Neural cell (in vitro differentiated cells): ENCODE measurements around the gene KCNH6. TPM values are rescaled to one million over a fixed set of nuclear protein-coding genes. Genes with fewer than 3 reads are reported as not detected.

Source experiments
- H2AFZ ChIP-seq: fragments of 200-600, 300-800 bp; sonication (generic), shearing (Covaris generic); 2 replicates; pipeline ENCODE4 v1.6.0; 2014; ENCODE audit warnings: low read depth, mild to moderate bottlenecking, antibody characterized with exemption, low read length, moderate library complexity
- H3F3A ChIP-seq: fragments of 200-600 bp; shearing (Covaris generic); 2 replicates; pipeline ENCODE4 v1.6.1; 2016; ENCODE audit warnings: mild to moderate bottlenecking, moderate library complexity, mixed read lengths, antibody characterized with exemption, low read length; ENCODE audit not compliant: insufficient read depth, poor library complexity, severe bottlenecking
- H3K27ac ChIP-seq: fragments of 200-600, 300-800 bp; sonication (generic), shearing (Covaris generic); 2 replicates; pipeline ENCODE4 v1.5.1; 2014; ENCODE audit warnings: mild to moderate bottlenecking, low read length, moderate library complexity
- H3K27me3 ChIP-seq: fragments of 300-800, 200-600 bp; sonication (generic), shearing (Covaris generic); 2 replicates; pipeline ENCODE4 v1.6.0; 2014; ENCODE audit warnings: mild to moderate bottlenecking, low read depth, low read length, moderate library complexity; ENCODE audit not compliant: insufficient read depth
- H3K36me3 ChIP-seq: fragments of 300-800, 200-600 bp; sonication (generic), shearing (Covaris generic); 2 replicates; pipeline ENCODE4 v1.5.1; 2014; ENCODE audit warnings: mild to moderate bottlenecking, antibody characterized with exemption, low read length, moderate library complexity; ENCODE audit not compliant: insufficient read depth
- H3K4me2 ChIP-seq: fragments of 300-800, 200-600 bp; sonication (generic), shearing (Covaris generic); 2 replicates; pipeline ENCODE4 v1.6.0; 2014; ENCODE audit warnings: mild to moderate bottlenecking, low read length
- H3K4me3 ChIP-seq: fragments of 300-800, 200-600 bp; sonication (generic), shearing (Covaris generic); 2 replicates; pipeline ENCODE4 v1.5.1; 2014; ENCODE audit warnings: mild to moderate bottlenecking, low read length, moderate library complexity
- H3K79me2 ChIP-seq: fragments of 200-600 bp; shearing (Covaris generic); replicated peaks from 2 replicates; pipeline ENCODE4 v1.6.0; 2014; ENCODE audit warnings: mild to moderate bottlenecking, low read length, moderate library complexity; ENCODE audit not compliant: insufficient read depth
- H3K9ac ChIP-seq: fragments of 300-800, 200-600 bp; sonication (generic), shearing (Covaris generic); 2 replicates; pipeline ENCODE4 v1.6.1; 2016; ENCODE audit warnings: mild to moderate bottlenecking, low read length, mixed read lengths
- H3K9me2 ChIP-seq: fragments of 200-600 bp; shearing (Covaris generic); 2 replicates; pipeline ENCODE4 v1.6.1; 2016; ENCODE audit warnings: mild to moderate bottlenecking, low read length, mixed read lengths; ENCODE audit not compliant: insufficient read depth
- H3K9me3 ChIP-seq: fragments of 200-600, 300-800 bp; sonication (generic), shearing (Covaris generic); 2 replicates; pipeline ENCODE4 v1.6.1; 2016; ENCODE audit warnings: mild to moderate bottlenecking, mixed run types, low read length, moderate library complexity, mixed read lengths
- H4K20me1 ChIP-seq: fragments of 200-600 bp; shearing (Covaris generic); 2 replicates; pipeline ENCODE4 v1.6.1; 2016; ENCODE audit warnings: mild to moderate bottlenecking, mixed run types; ENCODE audit not compliant: insufficient read depth
- EP300 ChIP-seq: fragments of 450-650 bp; conservative IDR thresholded peaks from 2 replicates; pipeline ENCODE4 v1.6.1; 2014; ENCODE audit warnings: antibody characterized with exemption, mild to moderate bottlenecking, moderate library complexity; ENCODE audit not compliant: poor library complexity, severe bottlenecking
- EZH2 ChIP-seq: fragments of 200-600, 300-800 bp; shearing (Covaris generic), sonication (generic); IDR thresholded peaks from 2 replicates; pipeline ENCODE4 v1.6.1; 2014; ENCODE audit warnings: antibody characterized with exemption, low read length, borderline replicate concordance, mild to moderate bottlenecking; ENCODE audit not compliant: insufficient read depth, poor library complexity, severe bottlenecking
- MXI1 ChIP-seq: fragments of 450-650 bp; conservative IDR thresholded peaks from 2 replicates; pipeline ENCODE4 v1.6.1; 2014; ENCODE audit warnings: antibody characterized with exemption, mild to moderate bottlenecking; ENCODE audit not compliant: poor library complexity, severe bottlenecking
- POLR2AphosphoS5 ChIP-seq: IDR thresholded peaks from 2 replicates; pipeline ENCODE4 v1.6.1; 2012
- RAD21 ChIP-seq: fragments of 450-650 bp; conservative IDR thresholded peaks from 2 replicates; pipeline ENCODE4 v1.6.1; 2014; ENCODE audit warnings: antibody characterized with exemption, mild to moderate bottlenecking, moderate library complexity
- SMC3 ChIP-seq: fragments of 450-650 bp; conservative IDR thresholded peaks from 2 replicates; pipeline ENCODE4 v1.6.1; 2014; ENCODE audit warnings: antibody characterized with exemption, mild to moderate bottlenecking, moderate library complexity; ENCODE audit not compliant: poor library complexity
- TAF1 ChIP-seq: IDR thresholded peaks from 2 replicates; pipeline ENCODE4 v1.6.1; 2012; ENCODE audit warnings: low read depth
- polyA plus RNA-seq: library from polyadenylated mRNA; depleted of rRNA; stranded (reverse); fragments of >200 nt; gene quantifications from 2 replicates; pipeline ENCODE4 v1.2.3, GENCODE V29; 2014
- TF ChIP-seq, protein P1 (sequence below): IDR thresholded peaks from 2 replicates; pipeline ENCODE4 v1.6.1; 2012; ENCODE audit warnings: borderline replicate concordance
- TF ChIP-seq, protein P2 (sequence below): fragments of 450-650 bp; IDR thresholded peaks from 2 replicates; pipeline ENCODE4 v1.5.1; 2014; ENCODE audit warnings: antibody characterized with exemption, mild to moderate bottlenecking, moderate library complexity; ENCODE audit not compliant: poor library complexity, severe bottlenecking

Gene KCNH6
- polyA plus RNA-seq, 1 donor from 2014 or later = not detected

DNA sequence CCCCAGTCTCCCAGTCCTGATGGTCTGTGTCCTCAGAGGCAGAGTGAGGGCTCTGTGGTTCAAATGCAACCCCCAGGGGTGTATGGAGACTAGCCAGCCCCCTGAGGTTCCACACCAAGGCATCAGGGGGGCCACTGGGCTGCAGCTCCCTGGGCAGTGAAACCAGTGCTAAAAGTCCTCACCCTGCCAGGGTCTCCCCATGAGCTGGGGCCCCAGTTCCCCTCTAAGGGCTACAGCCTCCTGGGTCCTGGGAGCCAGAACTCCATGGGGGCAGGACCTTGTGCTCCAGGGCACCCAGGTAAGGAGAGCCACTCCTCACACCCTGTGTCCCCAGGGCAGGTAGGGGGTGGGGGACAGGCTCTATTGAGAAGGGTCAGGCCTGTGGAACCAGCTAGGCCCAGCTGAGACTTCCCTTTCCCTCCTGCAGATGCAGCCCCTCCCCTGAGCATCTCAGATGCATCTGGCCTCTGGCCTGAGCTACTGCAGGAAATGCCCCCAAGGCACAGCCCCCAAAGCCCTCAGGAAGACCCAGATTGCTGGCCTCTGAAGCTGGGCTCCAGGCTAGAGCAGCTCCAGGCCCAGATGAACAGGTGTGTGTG lies 20.8 kb downstream of the KCNH6 start:
- no peaks in the 10 kb centered on the region for H3K9me2 ChIP-seq
- TF ChIP-seq, protein P1, sequence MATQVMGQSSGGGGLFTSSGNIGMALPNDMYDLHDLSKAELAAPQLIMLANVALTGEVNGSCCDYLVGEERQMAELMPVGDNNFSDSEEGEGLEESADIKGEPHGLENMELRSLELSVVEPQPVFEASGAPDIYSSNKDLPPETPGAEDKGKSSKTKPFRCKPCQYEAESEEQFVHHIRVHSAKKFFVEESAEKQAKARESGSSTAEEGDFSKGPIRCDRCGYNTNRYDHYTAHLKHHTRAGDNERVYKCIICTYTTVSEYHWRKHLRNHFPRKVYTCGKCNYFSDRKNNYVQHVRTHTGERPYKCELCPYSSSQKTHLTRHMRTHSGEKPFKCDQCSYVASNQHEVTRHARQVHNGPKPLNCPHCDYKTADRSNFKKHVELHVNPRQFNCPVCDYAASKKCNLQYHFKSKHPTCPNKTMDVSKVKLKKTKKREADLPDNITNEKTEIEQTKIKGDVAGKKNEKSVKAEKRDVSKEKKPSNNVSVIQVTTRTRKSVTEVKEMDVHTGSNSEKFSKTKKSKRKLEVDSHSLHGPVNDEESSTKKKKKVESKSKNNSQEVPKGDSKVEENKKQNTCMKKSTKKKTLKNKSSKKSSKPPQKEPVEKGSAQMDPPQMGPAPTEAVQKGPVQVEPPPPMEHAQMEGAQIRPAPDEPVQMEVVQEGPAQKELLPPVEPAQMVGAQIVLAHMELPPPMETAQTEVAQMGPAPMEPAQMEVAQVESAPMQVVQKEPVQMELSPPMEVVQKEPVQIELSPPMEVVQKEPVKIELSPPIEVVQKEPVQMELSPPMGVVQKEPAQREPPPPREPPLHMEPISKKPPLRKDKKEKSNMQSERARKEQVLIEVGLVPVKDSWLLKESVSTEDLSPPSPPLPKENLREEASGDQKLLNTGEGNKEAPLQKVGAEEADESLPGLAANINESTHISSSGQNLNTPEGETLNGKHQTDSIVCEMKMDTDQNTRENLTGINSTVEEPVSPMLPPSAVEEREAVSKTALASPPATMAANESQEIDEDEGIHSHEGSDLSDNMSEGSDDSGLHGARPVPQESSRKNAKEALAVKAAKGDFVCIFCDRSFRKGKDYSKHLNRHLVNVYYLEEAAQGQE = no peak
- TF ChIP-seq, protein P2, sequence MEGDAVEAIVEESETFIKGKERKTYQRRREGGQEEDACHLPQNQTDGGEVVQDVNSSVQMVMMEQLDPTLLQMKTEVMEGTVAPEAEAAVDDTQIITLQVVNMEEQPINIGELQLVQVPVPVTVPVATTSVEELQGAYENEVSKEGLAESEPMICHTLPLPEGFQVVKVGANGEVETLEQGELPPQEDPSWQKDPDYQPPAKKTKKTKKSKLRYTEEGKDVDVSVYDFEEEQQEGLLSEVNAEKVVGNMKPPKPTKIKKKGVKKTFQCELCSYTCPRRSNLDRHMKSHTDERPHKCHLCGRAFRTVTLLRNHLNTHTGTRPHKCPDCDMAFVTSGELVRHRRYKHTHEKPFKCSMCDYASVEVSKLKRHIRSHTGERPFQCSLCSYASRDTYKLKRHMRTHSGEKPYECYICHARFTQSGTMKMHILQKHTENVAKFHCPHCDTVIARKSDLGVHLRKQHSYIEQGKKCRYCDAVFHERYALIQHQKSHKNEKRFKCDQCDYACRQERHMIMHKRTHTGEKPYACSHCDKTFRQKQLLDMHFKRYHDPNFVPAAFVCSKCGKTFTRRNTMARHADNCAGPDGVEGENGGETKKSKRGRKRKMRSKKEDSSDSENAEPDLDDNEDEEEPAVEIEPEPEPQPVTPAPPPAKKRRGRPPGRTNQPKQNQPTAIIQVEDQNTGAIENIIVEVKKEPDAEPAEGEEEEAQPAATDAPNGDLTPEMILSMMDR = no peak
- TF ChIP-seq POLR2AphosphoS5 = no peak
- TF ChIP-seq EZH2 = no peak
- no peak for TF ChIP-seq MXI1
- no peak for TF ChIP-seq EP300
- no peak for TF ChIP-seq SMC3
- TF ChIP-seq TAF1 = no peak
- TF ChIP-seq RAD21 = no peak
- no peak overlapping the region for H3K9ac ChIP-seq
- H3K27me3 ChIP-seq = peaks cover 9% of the 10 kb centered on the region
- H3K4me3 ChIP-seq = no peak overlapping the region
- H3K79me2 ChIP-seq = no peaks in the 10 kb centered on the region
- no peak overlapping the region for H3K4me2 ChIP-seq
- H3K27ac ChIP-seq = no peak overlapping the region
- no peaks in the 10 kb centered on the region for H4K20me1 ChIP-seq
- H3F3A ChIP-seq = no peaks in the 10 kb centered on the region
- no peaks in the 10 kb centered on the region for H3K36me3 ChIP-seq
- H2AFZ ChIP-seq = no peak overlapping the region
- H3K9me3 ChIP-seq = no peaks in the 10 kb centered on the region

DNA sequence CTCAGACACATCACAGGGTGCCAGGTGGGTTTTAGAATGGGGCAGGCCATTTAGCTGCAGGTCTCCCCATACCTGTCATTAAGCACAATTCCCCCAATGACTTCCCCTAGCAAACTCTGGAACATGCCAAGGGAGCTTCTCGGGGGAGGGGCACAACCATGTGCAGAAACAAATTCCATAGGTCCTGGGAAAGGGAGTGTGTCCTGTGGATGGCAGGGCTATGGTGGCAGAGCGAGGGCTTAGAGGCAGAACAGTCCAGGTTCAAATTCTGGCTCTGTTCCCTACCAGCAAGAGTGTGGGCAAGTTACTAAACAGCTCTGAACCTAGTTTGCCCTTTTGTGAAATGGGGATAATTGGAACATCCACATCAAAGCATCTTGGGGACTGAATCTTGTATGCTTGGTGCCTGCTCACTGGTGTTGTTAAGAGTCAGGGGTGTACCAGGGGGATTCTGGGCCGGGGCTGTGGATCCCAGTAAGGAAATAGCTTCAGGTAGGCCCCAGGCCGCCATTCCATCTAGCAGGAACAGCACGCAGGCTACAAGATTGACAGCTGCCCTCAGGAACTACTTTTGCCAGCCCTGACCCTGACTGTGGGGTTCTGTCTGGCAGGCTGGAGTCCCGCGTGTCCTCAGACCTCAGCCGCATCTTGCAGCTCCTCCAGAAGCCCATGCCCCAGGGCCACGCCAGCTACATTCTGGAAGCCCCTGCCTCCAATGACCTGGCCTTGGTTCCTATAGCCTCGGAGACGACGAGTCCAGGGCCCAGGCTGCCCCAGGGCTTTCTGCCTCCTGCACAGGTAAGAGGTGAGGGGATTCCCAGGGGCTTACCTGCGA lies 21.5 kb downstream of the KCNH6 start:
- Histone ChIP-seq H3K27ac (no peak overlapping the region), H3K36me3 (no peaks in the 10 kb centered on the region), H3K9me2 (no peaks in the 10 kb centered on the region), H3K4me3 (no peak overlapping the region), H3K4me2 (no peak overlapping the region), H3K9me3 (no peaks in the 10 kb centered on the region), H3K9ac (no peak overlapping the region), H3F3A (no peaks in the 10 kb centered on the region), H4K20me1 (no peaks in the 10 kb centered on the region), H2AFZ (no peak overlapping the region), H3K27me3 (peaks cover 2% of the 10 kb centered on the region), H3K79me2 (no peaks in the 10 kb centered on the region)
- no peak for TF ChIP-seq EZH2
- TF ChIP-seq, protein P1 = no peak
- no peak for TF ChIP-seq EP300
- no peak for TF ChIP-seq MXI1
- no peak for TF ChIP-seq RAD21
- TF ChIP-seq POLR2AphosphoS5 = no peak
- TF ChIP-seq TAF1 = no peak
- TF ChIP-seq, protein P2 = no peak
- no peak for TF ChIP-seq SMC3
